ENCODE data around the gene DENND1A.

DENND1A gene

DNA sequence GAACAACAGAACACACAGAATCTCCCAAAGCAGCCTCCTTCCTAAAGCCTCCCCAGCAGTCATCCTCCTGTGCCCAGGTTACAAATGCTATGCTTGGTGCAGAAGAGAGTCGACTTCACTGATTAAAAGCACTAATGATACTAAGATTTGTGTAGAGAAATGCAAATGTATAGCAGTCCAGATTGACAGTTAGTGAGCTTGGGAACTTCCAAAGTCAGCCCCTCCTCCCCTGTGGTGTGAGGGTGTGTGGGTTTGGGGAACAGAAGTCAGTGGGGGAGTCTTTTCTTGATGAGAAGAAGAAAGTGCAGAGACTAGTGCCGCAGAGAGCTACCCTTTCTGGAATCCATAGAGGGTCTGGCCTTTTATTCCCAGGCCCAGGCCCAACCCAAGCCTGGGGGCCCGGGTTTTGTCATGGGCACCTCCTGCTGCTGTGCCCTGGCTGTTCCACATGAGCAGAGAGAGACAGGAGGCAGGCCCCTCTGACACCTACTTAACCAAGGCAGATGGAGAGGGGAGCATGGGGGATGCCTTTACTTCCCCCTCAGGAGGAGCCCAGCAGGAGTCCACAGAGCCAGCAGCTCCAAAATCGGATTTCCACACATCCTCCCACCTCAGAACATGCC lies 173.3 kb downstream of the DENND1A start:
- TF ChIP-seq, protein P1, sequence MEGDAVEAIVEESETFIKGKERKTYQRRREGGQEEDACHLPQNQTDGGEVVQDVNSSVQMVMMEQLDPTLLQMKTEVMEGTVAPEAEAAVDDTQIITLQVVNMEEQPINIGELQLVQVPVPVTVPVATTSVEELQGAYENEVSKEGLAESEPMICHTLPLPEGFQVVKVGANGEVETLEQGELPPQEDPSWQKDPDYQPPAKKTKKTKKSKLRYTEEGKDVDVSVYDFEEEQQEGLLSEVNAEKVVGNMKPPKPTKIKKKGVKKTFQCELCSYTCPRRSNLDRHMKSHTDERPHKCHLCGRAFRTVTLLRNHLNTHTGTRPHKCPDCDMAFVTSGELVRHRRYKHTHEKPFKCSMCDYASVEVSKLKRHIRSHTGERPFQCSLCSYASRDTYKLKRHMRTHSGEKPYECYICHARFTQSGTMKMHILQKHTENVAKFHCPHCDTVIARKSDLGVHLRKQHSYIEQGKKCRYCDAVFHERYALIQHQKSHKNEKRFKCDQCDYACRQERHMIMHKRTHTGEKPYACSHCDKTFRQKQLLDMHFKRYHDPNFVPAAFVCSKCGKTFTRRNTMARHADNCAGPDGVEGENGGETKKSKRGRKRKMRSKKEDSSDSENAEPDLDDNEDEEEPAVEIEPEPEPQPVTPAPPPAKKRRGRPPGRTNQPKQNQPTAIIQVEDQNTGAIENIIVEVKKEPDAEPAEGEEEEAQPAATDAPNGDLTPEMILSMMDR (IDR thresholded peaks at IDR 0.05; ENCODE audit: borderline replicate concordance, control extremely low read depth, extremely low read depth, insufficient read depth, missing control alignments), result no peak
- in situ Hi-C loops (cut with MboI; ENCODE audit: low sequenced_read_pairs, unreplicated experiment), result no loop called here
- DNase-seq (ENCODE audit: low spot score), result peak; percentile 25

DNA sequence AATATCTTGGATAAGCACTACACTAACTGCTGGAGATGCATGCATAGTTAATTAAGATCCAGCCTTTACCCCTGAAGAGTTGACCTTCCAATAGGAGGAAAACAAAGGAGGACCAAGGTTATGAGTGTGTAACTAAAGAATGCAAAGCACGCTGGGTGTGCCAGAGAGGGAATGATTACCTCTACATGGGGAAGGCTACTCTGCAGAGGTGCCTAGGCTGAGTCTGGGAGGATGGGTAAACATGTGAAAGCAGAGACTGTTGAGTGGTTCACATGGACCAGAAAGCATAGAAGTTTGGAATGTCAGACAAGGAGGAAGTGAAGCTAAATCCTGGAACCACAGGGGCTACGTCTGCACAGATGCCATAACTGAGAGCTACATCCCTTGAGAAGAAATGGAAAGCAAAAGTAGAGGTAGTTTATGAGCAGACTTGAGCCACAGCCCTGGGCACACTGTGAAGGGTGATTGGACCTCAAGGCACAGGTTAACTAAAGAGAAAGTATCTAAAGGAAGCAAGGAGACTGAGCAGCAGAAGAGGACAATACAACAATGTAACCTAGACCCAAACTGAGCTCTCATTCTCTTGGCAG lies 176.2 kb downstream of the DENND1A start:
- TF ChIP-seq, protein P1 (IDR thresholded peaks at IDR 0.05; ENCODE audit: borderline replicate concordance, control extremely low read depth, extremely low read depth, insufficient read depth, missing control alignments), result no peak
- DNase-seq (ENCODE audit: low spot score), result no peak
- in situ Hi-C loops (cut with MboI; ENCODE audit: low sequenced_read_pairs, unreplicated experiment), result no loop called here

DNA sequence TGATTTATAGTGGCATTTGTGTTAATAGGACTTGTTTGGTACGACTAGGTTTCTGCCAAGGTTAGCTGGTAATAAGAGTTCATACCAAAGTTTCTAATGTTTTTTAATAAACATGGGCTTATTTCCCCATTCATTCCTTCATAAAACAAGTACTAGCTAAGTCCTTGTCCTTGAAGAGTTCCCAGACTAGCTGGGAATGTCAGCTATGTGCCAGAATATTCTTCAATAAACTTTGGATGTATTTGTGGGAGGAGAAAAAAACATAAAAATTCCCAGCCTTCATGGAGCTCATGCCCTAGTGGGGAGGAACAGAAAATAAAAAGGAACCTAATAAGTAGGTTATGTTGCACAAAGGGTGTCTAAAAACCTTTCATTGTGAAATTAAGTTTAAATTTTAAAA lies 176.9 kb downstream of the DENND1A start:
- TF ChIP-seq, protein P1 (IDR thresholded peaks at IDR 0.05; ENCODE audit: borderline replicate concordance, control extremely low read depth, extremely low read depth, insufficient read depth, missing control alignments), result no peak
- no peak for DNase-seq (ENCODE audit: low spot score)
- in situ Hi-C loops (cut with MboI; ENCODE audit: low sequenced_read_pairs, unreplicated experiment), result no loop called here

DNA sequence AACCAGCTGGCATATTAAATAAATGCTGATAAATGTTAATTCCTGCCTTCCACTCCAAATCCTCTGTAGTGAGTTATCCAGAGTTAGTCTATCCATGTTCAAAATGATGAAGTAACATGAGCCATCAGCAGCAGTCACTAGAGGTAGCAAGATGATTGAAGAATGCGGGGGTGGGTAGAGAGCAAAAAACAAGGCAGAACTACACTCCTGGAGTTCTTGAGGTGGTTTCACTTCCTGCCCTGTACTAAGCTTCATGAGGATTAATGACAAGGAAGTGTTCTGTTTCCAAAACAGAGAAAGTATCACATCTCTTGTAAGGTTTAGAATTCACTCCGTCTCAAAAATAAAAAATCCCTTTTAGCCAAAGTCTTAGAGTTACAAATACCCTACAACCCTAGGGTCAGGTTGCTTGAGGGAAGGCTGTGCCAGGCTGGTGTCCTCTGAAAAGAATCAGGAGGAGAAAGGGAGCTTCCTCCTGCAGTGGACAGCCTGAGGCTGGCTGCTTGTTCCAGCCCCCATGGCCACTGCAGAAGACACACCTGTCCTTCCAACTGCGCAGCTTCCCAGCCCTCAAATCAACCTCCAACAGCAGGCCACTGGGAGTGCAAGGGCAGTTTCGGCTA lies 180.2 kb downstream of the DENND1A start:
- TF ChIP-seq, protein P1 (IDR thresholded peaks at IDR 0.05; ENCODE audit: borderline replicate concordance, control extremely low read depth, extremely low read depth, insufficient read depth, missing control alignments), result no peak
- in situ Hi-C loops (cut with MboI; ENCODE audit: low sequenced_read_pairs, unreplicated experiment), result no loop called here
- peak; percentile 55 for DNase-seq (ENCODE audit: low spot score)

DNA sequence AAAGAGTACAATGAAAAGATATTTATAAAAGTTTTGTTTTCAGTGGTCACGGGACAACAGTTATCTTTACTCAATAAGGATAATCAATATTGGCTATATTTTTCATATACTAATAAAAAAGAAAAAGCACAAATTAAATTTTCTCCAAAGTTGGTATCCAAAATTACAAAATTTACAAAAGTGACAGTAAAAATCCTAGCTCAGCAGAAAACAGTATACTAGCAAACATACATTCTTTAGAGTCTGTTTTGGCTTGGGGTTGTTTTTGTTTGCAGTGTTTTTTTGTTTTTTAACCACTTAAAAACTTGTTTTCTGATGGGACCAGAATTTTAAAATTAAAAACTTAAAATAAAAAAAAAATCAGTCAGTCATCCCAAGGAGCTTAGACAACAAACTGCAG lies 183.2 kb downstream of the DENND1A start:
- DNase-seq (ENCODE audit: low spot score), result no peak
- in situ Hi-C loops (cut with MboI; ENCODE audit: low sequenced_read_pairs, unreplicated experiment), result no loop called here
- TF ChIP-seq, protein P1 (IDR thresholded peaks at IDR 0.05; ENCODE audit: borderline replicate concordance, control extremely low read depth, extremely low read depth, insufficient read depth, missing control alignments), result no peak

DNA sequence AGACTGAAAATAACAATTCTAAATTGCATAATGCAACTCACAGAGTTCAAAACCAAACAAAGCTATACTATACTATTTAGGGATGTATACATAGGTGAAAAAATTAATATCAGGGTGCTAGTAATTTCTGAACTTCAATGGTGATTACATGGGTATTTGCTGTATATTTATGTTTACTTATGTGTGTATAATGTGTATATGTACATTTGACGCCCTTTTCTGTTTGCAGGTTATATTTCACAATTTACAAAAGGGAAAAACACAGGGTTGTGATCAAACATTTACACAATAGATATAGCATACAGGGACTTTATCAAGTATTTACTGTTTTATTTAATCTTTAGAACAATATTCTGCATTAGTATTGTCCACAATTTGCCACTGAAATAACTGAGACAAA lies 184.0 kb downstream of the DENND1A start:
- in situ Hi-C loops (cut with MboI; ENCODE audit: low sequenced_read_pairs, unreplicated experiment), result no loop called here
- DNase-seq (ENCODE audit: low spot score), result no peak
- TF ChIP-seq, protein P1 (IDR thresholded peaks at IDR 0.05; ENCODE audit: borderline replicate concordance, control extremely low read depth, extremely low read depth, insufficient read depth, missing control alignments), result no peak
